ENCODE data around the gene NHLH1. TPM values are rescaled to one million over a fixed set of nuclear protein-coding genes. Genes with fewer than 3 reads are reported as not detected.

Gene NHLH1
- total RNA-seq, 2 experiments from 2014 or later = 0.40 to 0.43 TPM

GRCh38 chr1:160400223-160400645 is 33.4 kb downstream of the NHLH1 start, which contains the start of gene VANGL2:
TSS of gene VANGL2 (plus strand) at chr1:160400564. CDS start at chr1:160415838, 15,274 bp downstream.
- POLR2A ChIA-PET = no interaction called here

GRCh38 chr1:160400646-160401486 is 34.0 kb downstream of the NHLH1 start:
- peaks cover 6% of the 10 kb centered on the region for H3K4me1 Mint-ChIP-seq
- H3K36me3 Mint-ChIP-seq (ENCODE audit: low read depth) = no peaks in the 10 kb centered on the region
- H3K27ac Mint-ChIP-seq = no peak overlapping the region
- H3K9me3 Mint-ChIP-seq = no peaks in the 10 kb centered on the region
- peaks cover 43% of the 10 kb centered on the region for H3K27me3 Mint-ChIP-seq
- ChIA-PET CTCF (no interaction called here), POLR2A (no interaction called here)
- DNase-seq = no peak
- H3K4me3 Mint-ChIP-seq = no peak overlapping the region

More at GRCh38 chr1:160400223-160400645, 33.4 kb downstream of the NHLH1 start, which contains the start of gene VANGL2:
- peaks cover 50% of the 10 kb centered on the region for H3K27me3 Mint-ChIP-seq
- CTCF ChIA-PET = interaction anchor here (0.6 kb wide), 1 partner anchor 19 kb away, joined by 3 read pairs; no protein-coding TSS in a partner anchor
- no peaks in the 10 kb centered on the region for H3K36me3 Mint-ChIP-seq (ENCODE audit: low read depth)
- no peak within 1 kb of the TSS for H3K27ac Mint-ChIP-seq
- H3K4me3 Mint-ChIP-seq = no peak within 1 kb of the TSS
- DNase-seq = no peak
- H3K9me3 Mint-ChIP-seq = no peaks in the 10 kb centered on the region
- H3K4me1 Mint-ChIP-seq = peaks cover 6% of the 10 kb centered on the region

DNA sequence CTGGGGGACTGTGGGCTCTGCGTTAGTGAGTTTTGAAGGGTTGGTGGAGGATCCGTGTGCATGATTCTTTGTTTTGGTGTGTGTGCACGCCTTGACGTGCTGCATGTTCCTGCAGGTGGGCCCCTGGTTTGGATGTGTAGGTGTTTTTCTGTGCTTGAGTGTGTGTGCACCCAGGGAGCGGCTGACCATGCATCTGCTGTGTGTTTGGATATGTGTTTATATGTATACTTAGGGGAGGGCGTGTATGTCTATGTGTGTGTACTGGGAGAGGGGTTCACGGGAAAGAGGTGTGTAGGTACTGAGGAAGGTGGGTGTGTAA is 34.6 kb downstream of the NHLH1 start:
- ChIA-PET CTCF (no interaction called here), POLR2A (no interaction called here)
- Mint-ChIP-seq H3K27me3 (peaks cover 42% of the 10 kb centered on the region), H3K9me3 (no peaks in the 10 kb centered on the region), H3K4me1 (peaks cover 6% of the 10 kb centered on the region), H3K4me3 (no peak overlapping the region), H3K36me3 (ENCODE audit: low read depth) (no peaks in the 10 kb centered on the region), H3K27ac (no peak overlapping the region)
- no peak for DNase-seq

DNA sequence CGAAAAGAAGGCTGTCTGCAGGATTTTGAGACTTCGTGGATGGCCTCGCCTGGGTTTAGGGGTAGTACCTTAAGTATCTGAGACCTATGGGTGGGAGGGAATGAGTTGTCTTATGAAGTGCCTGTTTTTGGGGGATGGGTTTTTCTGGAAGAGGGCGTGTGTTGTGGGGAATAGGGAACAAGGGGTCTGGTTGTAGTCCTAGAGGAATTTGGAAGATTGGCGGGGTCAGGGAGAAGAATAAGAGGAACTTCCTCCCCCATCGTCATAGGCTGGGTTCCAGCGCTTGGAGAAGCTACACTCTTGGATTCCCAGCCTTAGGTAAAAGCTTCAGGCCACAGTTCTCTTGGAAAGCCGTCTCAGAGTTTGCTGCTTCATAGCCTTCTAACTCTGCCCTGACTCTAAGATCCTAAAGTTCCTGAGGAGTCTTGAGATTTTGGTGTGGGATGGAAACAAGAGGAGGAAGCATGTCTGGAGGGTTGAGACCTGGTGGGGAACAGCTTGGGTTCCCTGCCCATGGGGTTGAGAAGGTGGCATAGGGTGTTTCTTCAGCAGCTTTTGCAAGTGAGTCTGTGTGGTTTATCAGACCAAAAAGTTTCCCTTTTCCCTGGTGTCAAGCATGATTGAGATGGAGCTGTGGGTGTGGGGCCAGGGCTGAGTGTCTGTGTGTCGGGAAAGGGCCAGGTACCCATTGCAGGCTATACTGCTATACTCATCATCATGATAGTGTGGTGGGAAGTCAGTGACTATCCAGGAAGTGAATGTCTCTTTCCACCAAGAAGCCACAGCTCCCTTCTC is 35.3 kb downstream of the NHLH1 start:
- H3K27ac Mint-ChIP-seq = no peak overlapping the region
- H3K4me3 Mint-ChIP-seq = no peak overlapping the region
- ChIA-PET CTCF (no interaction called here), POLR2A (no interaction called here)
- H3K9me3 Mint-ChIP-seq = no peaks in the 10 kb centered on the region
- H3K36me3 Mint-ChIP-seq (ENCODE audit: low read depth) = no peaks in the 10 kb centered on the region
- peaks cover 6% of the 10 kb centered on the region for H3K4me1 Mint-ChIP-seq
- no peak for DNase-seq
- H3K27me3 Mint-ChIP-seq = peaks cover 40% of the 10 kb centered on the region

DNA sequence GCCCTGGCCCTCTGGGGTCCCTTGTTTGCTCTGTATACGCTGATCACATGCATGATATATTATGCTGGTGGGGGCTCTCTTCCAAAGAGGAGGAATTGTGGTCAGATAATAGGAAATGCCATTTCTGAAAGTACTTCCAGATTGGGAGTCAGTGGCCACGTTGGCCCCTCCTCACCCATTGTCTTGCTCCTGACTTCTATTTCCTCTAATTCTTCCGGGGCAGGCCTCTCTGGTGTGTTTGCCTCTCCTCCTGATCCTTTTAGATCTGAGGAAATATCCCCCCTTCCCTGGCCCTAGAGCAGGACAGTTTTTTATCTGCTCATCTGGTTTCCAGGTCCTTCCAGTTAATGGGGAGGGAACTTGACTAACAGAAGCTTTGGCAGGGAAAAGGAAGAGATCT is 36.4 kb downstream of the NHLH1 start:
- DNase-seq = no peak
- Mint-ChIP-seq H3K36me3 (ENCODE audit: low read depth) (no peaks in the 10 kb centered on the region), H3K4me1 (peaks cover 6% of the 10 kb centered on the region), H3K4me3 (no peak overlapping the region), H3K9me3 (no peaks in the 10 kb centered on the region), H3K27me3 (peaks cover 40% of the 10 kb centered on the region), H3K27ac (no peak overlapping the region)
- POLR2A ChIA-PET = no interaction called here
- CTCF ChIA-PET = no interaction called here

DNA sequence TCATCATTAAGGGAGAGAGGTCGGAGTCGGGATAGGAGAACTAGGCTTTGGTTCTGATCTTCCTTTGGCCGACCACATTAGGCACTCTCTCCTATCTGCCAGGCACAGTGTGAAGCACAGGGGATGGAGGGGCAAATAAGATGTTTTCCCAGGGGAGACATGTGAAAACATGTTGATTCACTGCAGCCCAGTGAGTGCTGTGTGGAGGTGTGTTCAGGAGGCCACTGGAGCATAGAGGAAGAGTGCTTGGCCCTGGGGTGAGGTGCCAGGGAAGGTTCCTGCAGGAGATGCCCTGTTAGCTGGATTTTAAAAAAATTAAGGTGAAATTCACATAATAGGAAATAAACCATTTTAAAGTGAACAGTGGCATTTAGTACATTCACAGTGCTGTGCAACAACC is 37.2 kb downstream of the NHLH1 start:
- no peak for DNase-seq
- H3K27ac Mint-ChIP-seq = no peak overlapping the region
- peaks cover 3% of the 10 kb centered on the region for H3K4me1 Mint-ChIP-seq
- H3K4me3 Mint-ChIP-seq = no peak overlapping the region
- peaks cover 35% of the 10 kb centered on the region for H3K27me3 Mint-ChIP-seq
- H3K36me3 Mint-ChIP-seq (ENCODE audit: low read depth) = no peaks in the 10 kb centered on the region
- ChIA-PET CTCF (no interaction called here), POLR2A (no interaction called here)
- no peaks in the 10 kb centered on the region for H3K9me3 Mint-ChIP-seq

DNA sequence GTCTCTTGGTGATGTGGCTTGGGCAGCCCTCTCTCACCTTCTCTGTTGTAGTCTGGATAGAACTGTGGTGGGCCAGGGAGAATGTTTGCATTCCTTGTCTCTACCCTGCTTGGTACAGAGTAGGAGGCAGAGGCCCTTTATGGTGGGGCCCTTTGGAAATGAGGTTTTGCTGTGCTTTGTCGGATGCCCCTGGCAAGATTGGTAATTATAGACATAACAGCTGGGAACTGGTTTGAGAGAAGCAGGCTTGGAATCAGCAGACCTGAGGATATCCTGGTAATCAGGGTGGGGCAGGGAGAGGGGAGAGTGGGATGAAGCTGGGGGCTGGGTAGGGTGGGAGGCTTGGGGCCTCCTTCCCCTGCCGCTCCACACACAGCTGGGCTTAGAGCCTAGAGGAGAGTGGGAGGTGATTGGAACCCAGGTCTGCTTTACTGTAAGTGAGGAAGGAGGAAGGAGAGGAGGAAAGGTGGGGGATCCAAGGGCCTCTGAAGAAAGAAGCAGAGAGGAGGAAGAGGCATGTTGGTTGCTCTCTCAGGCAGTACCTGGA is 38.5 kb downstream of the NHLH1 start:
- ChIA-PET CTCF (no interaction called here), POLR2A (no interaction called here)
- H3K27ac Mint-ChIP-seq = no peak overlapping the region
- peaks cover 2% of the 10 kb centered on the region for H3K4me1 Mint-ChIP-seq
- no peaks in the 10 kb centered on the region for H3K36me3 Mint-ChIP-seq (ENCODE audit: low read depth)
- H3K4me3 Mint-ChIP-seq = no peak overlapping the region
- no peaks in the 10 kb centered on the region for H3K9me3 Mint-ChIP-seq
- peaks cover 28% of the 10 kb centered on the region for H3K27me3 Mint-ChIP-seq
- DNase-seq = no peak

DNA sequence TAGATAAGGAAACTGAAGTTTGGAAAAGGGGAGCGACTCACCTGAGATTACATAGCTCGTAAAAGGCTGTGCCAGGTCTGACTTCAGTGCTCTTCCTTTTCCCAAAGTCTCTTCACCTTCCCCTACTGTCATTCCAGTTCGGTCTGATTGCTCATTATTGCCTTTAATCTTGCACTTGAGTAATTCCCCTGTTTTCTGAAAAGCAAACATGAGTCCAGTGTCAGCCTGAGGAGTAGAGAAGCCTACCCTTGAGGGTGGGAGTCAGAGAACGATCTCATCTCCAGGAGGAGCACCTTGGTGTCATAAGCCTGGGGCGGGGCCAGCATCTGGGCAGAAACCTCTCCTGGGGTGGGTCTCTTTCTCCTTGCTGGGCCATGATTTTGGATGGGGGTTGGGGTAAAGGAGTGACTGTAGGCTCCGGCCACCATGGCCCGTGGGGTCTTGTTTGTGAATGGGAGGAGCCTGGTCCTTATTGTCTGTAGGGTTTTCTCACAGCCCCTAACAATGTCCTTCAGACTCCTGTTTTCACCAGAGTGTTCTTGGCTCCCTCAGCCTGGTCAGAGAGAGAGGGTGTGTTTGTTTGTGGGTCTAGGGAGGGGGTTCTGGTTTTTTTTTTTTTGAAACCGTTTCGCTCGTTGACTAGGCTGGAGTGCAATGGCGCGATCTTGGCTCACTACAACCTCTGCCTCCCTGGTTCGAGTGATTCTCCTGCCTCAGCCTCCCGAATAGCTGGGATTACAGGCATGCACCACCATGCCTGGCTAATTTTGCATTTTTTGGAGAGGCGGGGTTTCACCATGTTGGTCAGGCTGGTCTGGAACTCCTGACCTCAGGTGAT is 39.5 kb downstream of the NHLH1 start:
- ChIA-PET POLR2A (no interaction called here), CTCF (no interaction called here)
- H3K4me1 Mint-ChIP-seq = no peaks in the 10 kb centered on the region
- no peaks in the 10 kb centered on the region for H3K9me3 Mint-ChIP-seq
- no peak overlapping the region for H3K27ac Mint-ChIP-seq
- no peak overlapping the region for H3K4me3 Mint-ChIP-seq
- H3K27me3 Mint-ChIP-seq = peaks cover 28% of the 10 kb centered on the region
- no peaks in the 10 kb centered on the region for H3K36me3 Mint-ChIP-seq (ENCODE audit: low read depth)
- DNase-seq = no peak

DNA sequence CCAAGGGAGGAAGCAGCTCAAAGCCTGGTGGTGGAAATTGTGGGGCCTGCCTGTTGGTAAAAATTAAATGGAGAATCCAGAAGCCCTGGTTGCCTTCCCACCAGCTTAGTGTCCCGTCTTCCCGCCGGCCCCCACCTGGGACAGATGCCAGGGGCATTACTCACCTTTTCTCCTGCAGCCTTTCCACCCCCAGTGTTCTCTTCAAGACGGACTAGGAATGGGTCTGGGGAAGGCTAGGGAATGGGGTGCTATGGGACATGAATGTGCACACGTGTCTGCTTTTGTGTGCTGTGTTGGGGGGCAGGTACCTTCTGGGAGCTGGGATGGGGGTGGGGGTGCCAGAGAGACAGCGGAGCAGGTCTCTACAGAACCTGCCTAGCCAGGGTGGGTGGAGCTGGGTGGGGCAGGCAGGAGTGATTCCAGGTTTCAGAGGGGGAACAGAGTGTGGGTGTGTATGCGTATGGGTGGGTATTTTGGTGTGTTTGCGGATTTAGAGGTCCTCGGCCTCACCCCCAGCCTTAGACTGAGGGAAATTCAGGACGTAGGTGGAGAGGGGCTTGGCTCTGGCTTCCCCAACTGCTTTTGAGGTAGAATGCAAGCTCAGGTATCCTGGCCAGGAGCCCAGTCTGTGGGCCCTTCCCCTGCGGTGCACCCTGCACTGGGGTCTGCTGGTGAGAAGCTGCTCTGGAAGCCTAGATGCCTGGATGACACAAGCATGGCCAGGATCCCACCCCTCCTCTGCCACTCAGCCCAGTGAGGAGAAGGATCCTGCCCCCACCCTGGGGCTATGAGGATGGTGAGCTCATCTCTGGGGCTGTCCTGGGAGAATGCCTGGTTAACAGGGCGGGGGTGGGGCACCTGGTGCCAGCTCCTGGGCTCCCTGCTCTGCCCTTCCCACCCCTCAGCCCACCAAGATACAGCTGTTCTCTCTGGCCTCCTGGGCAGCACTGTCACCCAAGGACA is 41.2 kb downstream of the NHLH1 start:
- no peak for DNase-seq
- no peak overlapping the region for H3K27ac Mint-ChIP-seq
- H3K4me3 Mint-ChIP-seq = no peak overlapping the region
- ChIA-PET POLR2A (no interaction called here), CTCF (no interaction called here)
- no peaks in the 10 kb centered on the region for H3K4me1 Mint-ChIP-seq
- no peaks in the 10 kb centered on the region for H3K9me3 Mint-ChIP-seq
- peaks cover 14% of the 10 kb centered on the region for H3K27me3 Mint-ChIP-seq
- H3K36me3 Mint-ChIP-seq (ENCODE audit: low read depth) = no peaks in the 10 kb centered on the region

DNA sequence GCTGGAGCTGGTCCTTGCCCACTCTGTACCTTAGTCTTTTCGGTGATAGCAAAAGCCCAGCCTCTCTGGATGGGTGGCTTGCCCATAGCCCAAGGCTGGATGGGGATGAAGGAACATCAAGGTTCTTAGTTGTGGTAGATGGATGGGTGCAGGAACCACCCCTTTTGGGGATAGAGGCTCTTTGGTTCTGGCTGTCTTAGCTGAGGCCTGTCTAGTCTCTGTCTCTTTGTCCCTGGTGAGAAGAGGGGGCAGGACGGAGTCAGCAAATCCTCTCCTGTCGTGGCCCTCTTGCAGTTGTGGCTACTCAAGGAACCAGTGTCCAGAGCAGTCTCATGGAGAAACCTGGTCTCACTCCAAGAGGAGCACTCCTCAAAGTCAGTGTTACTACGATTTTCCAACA is 42.0 kb downstream of the NHLH1 start:
- Mint-ChIP-seq H3K27me3 (peaks cover 10% of the 10 kb centered on the region), H3K36me3 (ENCODE audit: low read depth) (no peaks in the 10 kb centered on the region)
- POLR2A ChIA-PET = no interaction called here

DNA sequence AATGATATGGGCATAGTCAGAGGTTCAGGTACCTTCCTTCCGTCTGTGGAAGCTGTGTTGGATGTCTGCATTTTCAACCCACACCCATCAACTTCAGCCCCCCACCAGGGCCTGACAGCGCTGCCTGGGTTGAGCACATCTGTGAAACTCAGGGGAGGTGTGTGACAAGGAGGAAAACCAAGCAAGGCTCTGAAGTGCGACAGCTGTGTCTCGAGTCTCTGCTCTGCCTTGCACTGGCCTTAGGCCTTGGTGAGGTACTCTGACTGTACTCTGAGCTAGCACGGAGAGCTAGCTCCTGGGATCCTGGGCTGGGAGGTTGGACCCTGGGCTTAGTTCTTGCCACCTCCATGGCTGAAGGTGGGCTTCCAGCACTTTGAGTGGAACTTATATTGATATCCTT is 42.6 kb downstream of the NHLH1 start:
- no peak overlapping the region for H3K4me3 Mint-ChIP-seq
- H3K9me3 Mint-ChIP-seq = no peaks in the 10 kb centered on the region
- no peak overlapping the region for H3K27ac Mint-ChIP-seq
- no peak for DNase-seq
- POLR2A ChIA-PET = no interaction called here
- no peaks in the 10 kb centered on the region for H3K36me3 Mint-ChIP-seq (ENCODE audit: low read depth)
- no peaks in the 10 kb centered on the region for H3K4me1 Mint-ChIP-seq
- CTCF ChIA-PET = no interaction called here
- peaks cover 8% of the 10 kb centered on the region for H3K27me3 Mint-ChIP-seq

More for the DNA sequence above, 42.0 kb downstream of the NHLH1 start:
- CTCF ChIA-PET = no interaction called here
- Mint-ChIP-seq H3K4me1 (no peaks in the 10 kb centered on the region), H3K27ac (no peak overlapping the region), H3K4me3 (no peak overlapping the region), H3K9me3 (no peaks in the 10 kb centered on the region)
- no peak for DNase-seq

GRCh38 chr1:160410406-160411005 is 43.6 kb downstream of the NHLH1 start:
- Mint-ChIP-seq H3K27ac (no peak overlapping the region), H3K27me3 (peaks cover 7% of the 10 kb centered on the region), H3K4me3 (no peak overlapping the region), H3K36me3 (ENCODE audit: low read depth) (no peaks in the 10 kb centered on the region), H3K4me1 (no peaks in the 10 kb centered on the region), H3K9me3 (no peaks in the 10 kb centered on the region)
- ChIA-PET CTCF (no interaction called here), POLR2A (no interaction called here)
- no peak for DNase-seq

Measured in activated CD4-positive, alpha-beta memory T cell treated with anti-CD3 and anti-CD28 coated beads, Interleukin-2, amount 10 ng/mL, durations not matched to agents 7 days and 5 days (primary cell).